Colonic mucosa (tissue), 4 donors: ENCODE results near the gene LRRC25. TPM values are rescaled to one million over a fixed set of nuclear protein-coding genes. Genes with fewer than 3 reads are reported as not detected.

ENCODE experiments used
- DNase-seq: peaks from one replicate; pipeline ENCODE4 v3.0.0-alpha.2; 2020
- H3K27ac ChIP-seq: fragments of 200-600 bp; one replicate; pipeline ENCODE4 v1.8.0; 2021
- H3K27me3 ChIP-seq: fragments of 200-600 bp; one replicate; pipeline ENCODE4 v1.8.0; 2021
- H3K36me3 ChIP-seq: fragments of 200-600 bp; one replicate; pipeline ENCODE4 v1.8.0; 2021
- H3K4me1 ChIP-seq: fragments of 200-600 bp; one replicate; pipeline ENCODE4 v1.8.0; 2021; ENCODE audit warnings: mild to moderate bottlenecking
- H3K4me3 ChIP-seq: fragments of 200-600 bp; one replicate; pipeline ENCODE4 v1.8.0; 2021
- H3K9ac ChIP-seq, 2 donors: one replicate each; pipeline ENCODE4 v1.7.0; 2013; ENCODE audit warnings: control low read depth in 2 of 2, low read depth in 2 of 2, low read length in 2 of 2
- H3K9me3 ChIP-seq: fragments of 200-600 bp; one replicate; pipeline ENCODE4 v1.8.0; 2021
- intact Hi-C: fragments of 100-400 bp; cut with DNase I; formaldehyde crosslinking; loops from one replicate; pipeline ENCODE4 v1.14.1; 2022
- total RNA-seq, 2 donors: library from RNA; stranded (reverse); fragmentation: NEBNext Ultra II Directional in 1 of 2; extraction: Animal tissue kit (Norgen Biotek cat#: 25700) in 1 of 2; gene quantifications; one replicate each; pipeline ENCODE4 v1.2.1, GENCODE V29; 2021
- TF ChIP-seq, protein P1 (sequence below): fragments of 200-600 bp; IDR thresholded peaks from one replicate; pipeline ENCODE4 v1.8.0; 2022; ENCODE audit warnings: antibody characterized with exemption, mild to moderate bottlenecking
- donor health status: healthy.
- donor health status: DM: no; HTN: no; CAD: no.
- donor health status: DM: no; HTN: no; CAD: no.

The LRRC25 gene
- total RNA-seq, 2 donors from 2014 or later = 1.4 to 3.9 TPM

DNA sequence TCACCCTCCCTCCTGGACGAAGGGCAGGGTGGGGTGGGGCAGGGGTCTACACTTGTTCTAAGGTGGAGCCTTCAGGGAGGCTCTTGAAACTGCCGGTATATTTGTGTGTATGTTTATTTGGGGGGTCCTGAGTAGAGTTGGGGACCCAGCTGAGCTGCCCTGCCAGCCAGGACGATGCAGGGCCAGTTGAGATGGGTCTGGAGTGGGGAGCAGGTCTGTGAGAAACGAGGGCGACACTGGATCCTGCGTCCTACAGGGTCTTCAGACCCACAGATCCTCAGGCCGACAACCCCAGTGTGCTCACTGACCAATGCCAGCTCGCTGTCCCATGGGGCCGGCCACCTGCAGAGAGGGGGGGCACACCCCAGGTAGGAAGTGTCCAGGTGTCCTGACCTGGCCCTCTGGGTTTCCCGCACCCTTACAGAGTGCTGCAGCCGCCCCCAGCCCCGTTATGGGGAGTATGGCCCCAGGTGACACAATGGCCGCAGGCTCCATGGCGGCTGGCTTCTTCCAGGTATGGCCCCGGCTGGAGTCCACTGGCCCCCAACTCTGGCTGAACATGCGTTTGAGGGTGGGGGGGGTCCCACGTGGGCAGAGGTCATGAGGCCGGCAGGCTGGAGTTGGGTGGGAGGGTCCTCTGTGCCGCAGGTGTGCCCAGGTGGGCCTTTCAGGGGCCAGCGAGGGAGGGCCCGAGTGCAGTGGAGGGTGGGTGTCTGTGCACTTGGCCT is 33.2 kb upstream of the LRRC25 start:
- intact Hi-C loops = no loop called here
- DNase-seq = no peak
- H3K36me3 ChIP-seq = no peaks in the 10 kb centered on the region
- H3K9ac ChIP-seq = no peak overlapping the region
- H3K4me1 ChIP-seq = peaks cover 6% of the 10 kb centered on the region
- H3K27me3 ChIP-seq = no peaks in the 10 kb centered on the region
- no peak overlapping the region for H3K4me3 ChIP-seq
- H3K9me3 ChIP-seq = no peaks in the 10 kb centered on the region
- TF ChIP-seq, protein P1, sequence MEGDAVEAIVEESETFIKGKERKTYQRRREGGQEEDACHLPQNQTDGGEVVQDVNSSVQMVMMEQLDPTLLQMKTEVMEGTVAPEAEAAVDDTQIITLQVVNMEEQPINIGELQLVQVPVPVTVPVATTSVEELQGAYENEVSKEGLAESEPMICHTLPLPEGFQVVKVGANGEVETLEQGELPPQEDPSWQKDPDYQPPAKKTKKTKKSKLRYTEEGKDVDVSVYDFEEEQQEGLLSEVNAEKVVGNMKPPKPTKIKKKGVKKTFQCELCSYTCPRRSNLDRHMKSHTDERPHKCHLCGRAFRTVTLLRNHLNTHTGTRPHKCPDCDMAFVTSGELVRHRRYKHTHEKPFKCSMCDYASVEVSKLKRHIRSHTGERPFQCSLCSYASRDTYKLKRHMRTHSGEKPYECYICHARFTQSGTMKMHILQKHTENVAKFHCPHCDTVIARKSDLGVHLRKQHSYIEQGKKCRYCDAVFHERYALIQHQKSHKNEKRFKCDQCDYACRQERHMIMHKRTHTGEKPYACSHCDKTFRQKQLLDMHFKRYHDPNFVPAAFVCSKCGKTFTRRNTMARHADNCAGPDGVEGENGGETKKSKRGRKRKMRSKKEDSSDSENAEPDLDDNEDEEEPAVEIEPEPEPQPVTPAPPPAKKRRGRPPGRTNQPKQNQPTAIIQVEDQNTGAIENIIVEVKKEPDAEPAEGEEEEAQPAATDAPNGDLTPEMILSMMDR = no peak
- H3K27ac ChIP-seq = no peak overlapping the region

DNA sequence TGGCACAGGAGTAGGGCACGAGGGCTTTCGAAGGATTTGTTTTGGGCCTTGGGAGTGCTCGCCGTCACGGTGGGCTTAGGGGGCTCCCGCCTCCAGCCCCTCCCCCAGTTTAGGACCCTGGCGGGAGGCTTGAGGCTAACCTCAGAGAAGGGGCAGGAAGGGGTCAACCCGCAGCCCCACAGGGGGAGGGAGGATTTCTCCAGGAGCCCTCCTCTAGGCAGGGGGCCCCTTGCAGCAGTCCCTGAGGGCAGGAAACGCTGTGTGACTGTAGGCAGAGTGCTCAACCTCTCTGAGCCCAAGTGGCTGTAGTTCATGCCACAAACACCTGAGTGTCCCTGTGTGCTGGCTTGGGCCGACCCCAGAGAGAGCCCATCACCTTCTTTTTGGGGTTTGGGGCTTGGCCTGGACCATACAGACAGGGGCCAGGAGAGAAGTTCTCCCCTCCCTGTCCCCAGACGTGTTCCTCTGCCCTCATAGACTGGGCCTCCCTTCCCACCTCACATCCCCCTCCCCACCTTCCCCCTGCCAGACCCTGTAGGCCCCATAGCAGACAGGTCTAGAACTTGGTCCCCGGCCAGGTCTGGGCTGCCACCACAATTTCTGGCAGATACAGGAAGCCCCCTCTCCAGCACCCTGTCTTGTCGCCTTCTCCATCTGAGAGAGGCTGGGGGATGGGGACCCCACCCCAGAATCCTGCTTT is 32.4 kb upstream of the LRRC25 start:
- no peak for DNase-seq
- H3K27ac ChIP-seq = no peak overlapping the region
- H3K36me3 ChIP-seq = no peaks in the 10 kb centered on the region
- H3K4me3 ChIP-seq = no peak overlapping the region
- TF ChIP-seq, protein P1 = no peak
- H3K9me3 ChIP-seq = no peaks in the 10 kb centered on the region
- no peaks in the 10 kb centered on the region for H3K27me3 ChIP-seq
- intact Hi-C loops = no loop called here
- H3K9ac ChIP-seq = peak overlapping the region in 1 of 2 donors; percentile 50
- H3K4me1 ChIP-seq = peaks cover 6% of the 10 kb centered on the region

- TF ChIP-seq, protein P1 = no peak
- Histone ChIP-seq H3K27me3 (no peaks in the 10 kb centered on the region), H3K36me3 (no peaks in the 10 kb centered on the region), H3K9ac (peak overlapping the region in 1 of 2 donors; percentile 50), H3K4me1 (peaks cover 6% of the 10 kb centered on the region), H3K4me3 (peak overlapping the region; percentile 35), H3K9me3 (no peaks in the 10 kb centered on the region), H3K27ac (peak overlapping the region; percentile 45)
- peak; percentile 77 for DNase-seq
- intact Hi-C loops = no loop called here
Measured at GRCh38 chr19:18428787-18429674, 31.6 kb upstream of the LRRC25 start.

- Histone ChIP-seq H3K4me3 (no peak overlapping the region), H3K27ac (no peak overlapping the region), H3K9me3 (no peaks in the 10 kb centered on the region), H3K36me3 (no peaks in the 10 kb centered on the region), H3K27me3 (no peaks in the 10 kb centered on the region), H3K4me1 (peaks cover 6% of the 10 kb centered on the region), H3K9ac (no peak overlapping the region)
- intact Hi-C loops = no loop called here
- DNase-seq = no peak
- TF ChIP-seq, protein P1 = no peak
Measured at GRCh38 chr19:18428173-18428786, 30.9 kb upstream of the LRRC25 start.

GRCh38 chr19:18427743-18428113 is 30.3 kb upstream of the LRRC25 start:
- H3K36me3 ChIP-seq = no peaks in the 10 kb centered on the region
- DNase-seq = no peak

More at GRCh38 chr19:18427743-18428113, 30.3 kb upstream of the LRRC25 start:
- TF ChIP-seq, protein P1 = no peak
- peaks cover 6% of the 10 kb centered on the region for H3K4me1 ChIP-seq
- no peaks in the 10 kb centered on the region for H3K27me3 ChIP-seq
- no peak overlapping the region for H3K27ac ChIP-seq
- H3K4me3 ChIP-seq = no peak overlapping the region
- H3K9me3 ChIP-seq = no peaks in the 10 kb centered on the region
- intact Hi-C loops = no loop called here
- H3K9ac ChIP-seq = no peak overlapping the region
